GM13977 (cell line): Measurements from ENCODE around the gene MLEC.

Source experiments
- DNase-seq: peaks from one replicate; pipeline ENCODE4 v3.0.0; 2012; ENCODE audit warnings: low spot score
- in situ Hi-C: fragments of 300-500 bp; cut with MboI; formaldehyde crosslinking; loops from one replicate; pipeline ENCODE4 v1.12.0; 2022; ENCODE audit warnings: low sequenced_read_pairs, low pct_unique_long_range_greater_than_20kb, mixed read lengths, inconsistent platforms; ENCODE audit not compliant: unreplicated experiment
- TF ChIP-seq, protein P1 (sequence below): IDR thresholded peaks from 2 replicates; pipeline ENCODE4 v1.5.1; 2012; ENCODE audit warnings: mild to moderate bottlenecking, control low read depth; ENCODE audit not compliant: insufficient read depth; ENCODE audit errors: extremely low read depth, missing control alignments

MLEC gene, protein sequence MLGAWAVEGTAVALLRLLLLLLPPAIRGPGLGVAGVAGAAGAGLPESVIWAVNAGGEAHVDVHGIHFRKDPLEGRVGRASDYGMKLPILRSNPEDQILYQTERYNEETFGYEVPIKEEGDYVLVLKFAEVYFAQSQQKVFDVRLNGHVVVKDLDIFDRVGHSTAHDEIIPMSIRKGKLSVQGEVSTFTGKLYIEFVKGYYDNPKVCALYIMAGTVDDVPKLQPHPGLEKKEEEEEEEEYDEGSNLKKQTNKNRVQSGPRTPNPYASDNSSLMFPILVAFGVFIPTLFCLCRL

DNA sequence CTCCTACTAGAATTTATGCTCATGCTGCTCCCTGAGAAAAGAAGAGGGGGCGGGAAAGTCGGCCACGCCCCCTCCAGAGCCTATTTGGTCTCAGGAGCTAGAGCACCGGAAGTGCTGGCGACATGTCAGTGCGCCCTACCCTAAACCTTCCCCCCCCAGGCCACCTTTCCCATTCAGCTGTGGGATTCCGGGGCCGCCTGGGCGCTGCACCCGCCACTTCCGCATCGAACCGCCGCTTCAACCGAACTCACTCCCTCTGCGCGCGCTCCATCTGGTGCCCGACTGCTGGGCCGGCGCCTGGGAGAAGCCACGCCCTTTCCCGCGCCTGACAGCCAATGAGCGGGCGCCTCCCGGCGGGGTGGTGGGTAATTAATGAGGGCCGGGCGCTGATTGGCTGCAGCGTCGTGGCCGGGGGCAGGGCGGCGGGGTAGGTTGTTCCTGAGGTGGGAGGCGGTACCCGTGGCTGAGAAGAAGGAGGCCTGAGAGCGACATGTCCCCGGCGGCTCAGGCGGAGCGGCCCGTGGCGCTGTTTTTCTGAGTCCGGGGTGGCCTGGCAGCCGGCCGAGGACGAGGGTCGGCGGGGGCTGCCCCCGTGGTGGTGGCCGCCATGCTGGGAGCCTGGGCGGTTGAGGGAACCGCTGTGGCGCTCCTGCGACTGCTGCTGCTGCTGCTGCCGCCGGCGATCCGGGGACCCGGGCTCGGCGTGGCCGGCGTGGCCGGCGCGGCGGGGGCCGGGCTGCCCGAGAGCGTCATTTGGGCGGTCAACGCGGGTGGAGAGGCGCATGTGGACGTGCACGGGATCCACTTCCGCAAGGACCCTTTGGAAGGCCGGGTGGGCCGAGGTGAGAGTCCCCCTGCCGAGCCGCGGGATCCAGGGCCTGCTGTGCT is at the start of gene MLEC:
TSS of gene MLEC (plus strand) at position 460 of the 888 bp plus-strand sequence. CDS start at position 608, 148 bp downstream.
- in situ Hi-C loops, result no loop called here
- TF ChIP-seq, protein P1, sequence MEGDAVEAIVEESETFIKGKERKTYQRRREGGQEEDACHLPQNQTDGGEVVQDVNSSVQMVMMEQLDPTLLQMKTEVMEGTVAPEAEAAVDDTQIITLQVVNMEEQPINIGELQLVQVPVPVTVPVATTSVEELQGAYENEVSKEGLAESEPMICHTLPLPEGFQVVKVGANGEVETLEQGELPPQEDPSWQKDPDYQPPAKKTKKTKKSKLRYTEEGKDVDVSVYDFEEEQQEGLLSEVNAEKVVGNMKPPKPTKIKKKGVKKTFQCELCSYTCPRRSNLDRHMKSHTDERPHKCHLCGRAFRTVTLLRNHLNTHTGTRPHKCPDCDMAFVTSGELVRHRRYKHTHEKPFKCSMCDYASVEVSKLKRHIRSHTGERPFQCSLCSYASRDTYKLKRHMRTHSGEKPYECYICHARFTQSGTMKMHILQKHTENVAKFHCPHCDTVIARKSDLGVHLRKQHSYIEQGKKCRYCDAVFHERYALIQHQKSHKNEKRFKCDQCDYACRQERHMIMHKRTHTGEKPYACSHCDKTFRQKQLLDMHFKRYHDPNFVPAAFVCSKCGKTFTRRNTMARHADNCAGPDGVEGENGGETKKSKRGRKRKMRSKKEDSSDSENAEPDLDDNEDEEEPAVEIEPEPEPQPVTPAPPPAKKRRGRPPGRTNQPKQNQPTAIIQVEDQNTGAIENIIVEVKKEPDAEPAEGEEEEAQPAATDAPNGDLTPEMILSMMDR, result peak; percentile 69
- DNase-seq, result peak; percentile 99

DNA sequence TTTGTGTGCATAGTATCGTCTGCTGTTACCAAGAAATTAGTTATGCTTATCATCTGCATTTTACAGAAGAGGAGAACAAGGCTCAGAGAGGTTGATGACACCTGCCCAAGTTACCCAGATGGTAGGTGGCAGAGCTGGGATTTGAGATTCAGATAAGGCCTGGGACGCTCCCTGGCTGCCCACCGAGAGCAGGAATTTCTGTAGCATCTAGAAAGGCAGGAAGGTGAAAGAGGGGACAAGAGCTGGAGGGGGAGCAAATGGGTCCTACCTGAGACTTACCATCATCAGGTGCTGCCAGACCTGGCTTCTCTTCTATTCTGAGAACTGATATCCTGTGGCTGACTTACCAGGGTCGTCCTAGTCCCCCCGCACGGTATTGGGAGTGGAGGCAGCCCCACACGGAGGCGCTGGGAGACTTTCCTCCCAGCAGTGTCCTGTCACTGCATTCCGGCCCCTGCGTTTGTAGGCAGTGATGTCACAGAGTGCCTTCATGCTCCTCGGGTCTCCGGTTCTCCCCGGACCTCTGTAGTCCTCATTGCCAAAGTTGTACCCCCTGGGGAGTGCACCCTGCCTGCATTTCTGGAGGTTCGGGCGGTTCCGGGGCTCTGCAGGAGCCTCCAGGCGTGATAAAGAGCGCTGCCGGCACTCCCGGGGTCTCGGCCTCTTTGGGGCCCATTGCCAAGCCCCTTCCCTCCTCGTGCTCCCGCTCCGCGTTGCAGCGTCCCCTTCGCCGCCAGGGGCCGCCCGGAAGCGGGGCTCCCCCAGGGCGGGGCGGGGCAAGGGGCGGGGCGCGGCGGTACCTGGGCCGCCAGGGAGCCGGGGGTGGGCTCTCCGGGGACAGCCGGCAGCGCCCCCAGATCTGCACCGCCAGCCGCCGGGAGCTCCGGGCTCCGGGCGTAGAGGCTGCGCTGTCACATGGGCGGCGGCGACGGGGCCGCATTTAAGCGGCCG is 46.9 kb upstream of the MLEC start, which contains the start of gene CABP1:
TSS of gene CABP1 (plus strand) at position 856 of the 951 bp plus-strand sequence. CDS start at position 916, 60 bp downstream.
- DNase-seq, result peak; percentile 87
- in situ Hi-C loops, result loop anchor here (10.0 kb wide), 1 partner anchor 75 kb away; the partner anchor contains the start of gene UNC119B
- TF ChIP-seq, protein P1, result peak; percentile 60

- in situ Hi-C loops, result loop anchor here (10.0 kb wide), 1 partner anchor 74 kb away; the partner anchor contains the start of gene UNC119B
- peak; percentile 67 for DNase-seq
- TF ChIP-seq, protein P1, result no peak
Measured at GRCh38 chr12:120640861-120641833, 45.8 kb upstream of the MLEC start.

- TF ChIP-seq, protein P1, result no peak
- DNase-seq, result no peak
- in situ Hi-C loops, result loop anchor here (10.0 kb wide), 1 partner anchor 73 kb away; the partner anchor contains the start of gene UNC119B
Measured at GRCh38 chr12:120642121-120642520, 44.8 kb upstream of the MLEC start.

DNA sequence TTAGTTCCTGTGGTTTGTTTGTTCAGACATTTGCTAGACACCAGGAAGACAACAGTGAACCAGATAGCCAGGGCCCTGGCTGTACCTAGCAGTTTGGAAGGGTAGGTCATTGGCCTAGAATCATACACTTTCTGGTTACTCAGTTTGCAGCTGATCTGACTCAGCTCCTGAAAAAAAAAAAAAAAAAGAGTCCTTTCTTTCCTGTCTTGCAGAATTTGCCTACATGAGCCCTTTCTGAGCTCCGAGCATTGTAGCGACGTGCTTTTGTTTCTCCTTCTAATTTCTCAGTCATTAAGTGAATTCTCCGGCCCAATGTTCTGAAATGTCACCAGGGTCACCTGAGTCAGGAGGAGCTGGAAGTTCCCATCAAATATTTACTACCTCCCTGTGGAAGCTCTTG is 44.1 kb upstream of the MLEC start:
- no peak for DNase-seq
- TF ChIP-seq, protein P1, result no peak
- in situ Hi-C loops, result loop anchor here (10.0 kb wide), 1 partner anchor 72 kb away; the partner anchor contains the start of gene UNC119B
